CD4-positive, alpha-beta T cell treated with Interferon gamma for 1 hour (primary cell): ENCODE measurements around the gene RAB19.

Experiments
- DNase-seq: peaks from one replicate; pipeline ENCODE4 v3.0.0-alpha.2; 2020

RAB19 gene, protein sequence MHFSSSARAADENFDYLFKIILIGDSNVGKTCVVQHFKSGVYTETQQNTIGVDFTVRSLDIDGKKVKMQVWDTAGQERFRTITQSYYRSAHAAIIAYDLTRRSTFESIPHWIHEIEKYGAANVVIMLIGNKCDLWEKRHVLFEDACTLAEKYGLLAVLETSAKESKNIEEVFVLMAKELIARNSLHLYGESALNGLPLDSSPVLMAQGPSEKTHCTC

GRCh38 chr7:140403878-140404564 lies at the start of gene RAB19:
Gene RAB19 (plus strand): TSS chr7:140404058. CDS start chr7:140407647, 3,589 bp downstream.
- DNase-seq, result peak; percentile 44

DNA sequence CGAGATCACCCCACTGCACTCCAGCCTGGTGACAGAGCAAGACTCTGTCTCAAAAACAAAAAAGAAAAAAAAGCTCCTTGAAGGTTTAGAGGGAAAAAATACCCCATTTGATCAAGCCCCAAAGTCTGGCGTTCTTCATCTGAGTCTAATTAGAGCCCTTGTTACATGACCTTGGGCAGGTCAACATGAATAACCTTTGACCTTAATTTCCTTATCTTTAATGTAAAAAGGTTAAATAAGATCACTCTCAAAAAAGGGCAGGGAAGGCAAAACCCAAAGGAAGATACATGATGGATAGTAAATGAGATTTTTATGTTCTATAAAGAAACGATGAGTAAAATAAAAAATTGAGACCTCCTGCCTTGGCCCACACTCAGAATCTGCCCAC lies 45.8 kb upstream of the RAB19 start:
- no peak for DNase-seq

DNA sequence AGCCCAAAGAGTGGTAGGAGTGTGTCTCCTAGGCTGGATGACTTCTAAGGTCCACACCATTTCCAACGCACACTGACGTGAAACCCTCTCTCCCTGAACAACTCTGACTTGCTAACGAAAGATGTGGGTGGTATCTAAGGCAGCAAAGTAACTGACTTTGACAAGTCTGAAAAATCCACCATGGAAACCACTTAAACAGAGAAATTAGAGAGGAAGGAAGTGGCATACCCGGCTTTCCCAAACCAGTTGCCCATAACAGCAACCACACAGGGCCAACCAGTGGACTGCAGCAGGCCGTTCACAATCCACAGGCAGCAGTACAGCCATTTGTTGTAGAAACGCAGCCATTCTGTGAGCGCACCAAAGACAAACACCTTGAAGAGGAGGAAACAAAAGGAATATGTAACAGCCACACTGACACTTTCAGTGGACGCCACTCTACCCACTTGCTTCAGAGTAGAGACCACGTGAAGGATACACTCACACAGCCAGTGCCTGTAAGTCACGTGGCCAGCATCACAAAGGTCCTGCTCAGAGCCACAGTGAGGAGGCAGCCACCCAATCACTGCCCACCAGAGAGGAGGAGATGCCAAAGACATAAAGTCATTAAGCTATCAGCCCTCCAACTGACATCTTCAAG lies 45.3 kb upstream of the RAB19 start:
- DNase-seq, result peak; percentile 48

- no peak for DNase-seq
Observed at GRCh38 chr7:140360697-140361229, 43.1 kb upstream of the RAB19 start.

GRCh38 chr7:140364819-140365218 lies 39.0 kb upstream of the RAB19 start:
- no peak for DNase-seq

GRCh38 chr7:140367528-140367927 lies 36.3 kb upstream of the RAB19 start:
- no peak for DNase-seq

- DNase-seq, result no peak
Observed at GRCh38 chr7:140369294-140369693, 34.6 kb upstream of the RAB19 start.

- DNase-seq, result no peak
Observed at GRCh38 chr7:140375323-140375722, 28.5 kb upstream of the RAB19 start.

DNA sequence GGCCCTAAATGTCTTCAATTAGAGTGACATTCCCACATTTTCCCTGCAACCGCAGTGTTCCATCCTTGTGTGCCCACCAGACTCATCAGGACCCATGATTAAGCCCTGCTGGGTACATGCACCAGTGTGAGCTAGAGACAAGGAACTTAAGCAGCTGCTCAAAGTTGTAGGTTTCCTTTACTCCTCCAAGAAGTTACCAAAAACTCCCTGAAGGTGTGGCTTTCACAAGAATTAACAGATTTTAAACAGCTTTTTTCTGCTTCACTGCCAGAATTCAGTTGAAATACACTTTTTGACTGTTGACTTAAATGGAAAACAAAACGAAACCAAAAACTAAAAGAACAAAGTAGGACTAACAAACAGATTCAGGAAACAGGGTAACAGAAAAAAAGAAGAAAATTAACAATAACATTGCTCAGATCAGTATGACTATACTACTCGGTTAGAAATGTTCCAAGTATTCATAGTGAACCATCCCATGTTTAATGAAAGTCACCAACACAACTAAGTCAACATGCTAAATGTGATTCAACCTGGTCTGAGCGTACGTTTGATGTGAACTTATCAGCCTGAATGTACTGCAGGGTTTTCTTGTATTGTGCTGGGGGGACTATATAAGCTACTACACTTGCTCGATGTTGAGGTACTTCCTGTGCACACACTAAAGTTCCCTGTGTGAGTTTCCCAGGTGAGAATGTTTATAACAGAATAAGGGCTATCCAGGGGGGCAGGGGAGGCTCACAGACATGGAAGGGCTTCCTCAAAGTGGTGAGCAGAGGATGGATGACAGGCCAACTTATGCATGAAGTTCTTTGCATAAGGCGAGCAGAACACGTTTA lies 27.7 kb upstream of the RAB19 start:
- DNase-seq, result no peak

DNA sequence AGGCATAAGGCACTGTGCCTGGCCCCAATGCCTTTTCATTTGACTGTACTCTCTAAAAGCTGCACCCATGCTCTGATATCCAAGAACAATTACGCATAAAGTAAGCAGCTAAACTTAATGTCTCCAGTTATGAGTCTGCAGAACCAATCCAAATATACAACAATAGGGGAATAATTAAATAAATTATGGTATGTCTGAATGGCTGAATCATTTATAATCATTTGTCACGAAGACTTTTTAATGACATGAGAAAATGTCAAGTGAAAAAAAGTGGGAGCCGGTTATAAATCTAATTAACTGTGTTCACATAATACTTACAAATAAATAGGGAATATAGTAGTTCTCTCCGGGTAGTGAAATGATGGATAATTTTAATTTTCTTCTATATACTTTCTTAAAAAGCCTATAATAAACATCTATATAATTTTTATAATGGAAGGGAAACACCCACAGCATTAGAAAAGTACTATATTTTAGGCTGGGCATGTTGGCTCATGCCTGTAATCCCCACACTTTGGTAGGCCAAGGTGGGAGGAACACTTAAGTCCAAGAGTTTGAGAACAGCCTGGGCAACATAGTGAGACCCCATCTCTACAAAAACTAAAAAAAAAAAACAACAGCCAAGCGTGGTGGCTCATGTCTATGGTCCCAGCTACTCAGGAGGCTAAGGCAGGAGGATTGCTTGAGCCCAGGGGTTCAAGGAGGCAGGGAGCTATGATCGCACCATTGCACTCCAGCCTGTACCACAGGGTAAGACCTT lies 19.7 kb upstream of the RAB19 start:
- no peak for DNase-seq

DNA sequence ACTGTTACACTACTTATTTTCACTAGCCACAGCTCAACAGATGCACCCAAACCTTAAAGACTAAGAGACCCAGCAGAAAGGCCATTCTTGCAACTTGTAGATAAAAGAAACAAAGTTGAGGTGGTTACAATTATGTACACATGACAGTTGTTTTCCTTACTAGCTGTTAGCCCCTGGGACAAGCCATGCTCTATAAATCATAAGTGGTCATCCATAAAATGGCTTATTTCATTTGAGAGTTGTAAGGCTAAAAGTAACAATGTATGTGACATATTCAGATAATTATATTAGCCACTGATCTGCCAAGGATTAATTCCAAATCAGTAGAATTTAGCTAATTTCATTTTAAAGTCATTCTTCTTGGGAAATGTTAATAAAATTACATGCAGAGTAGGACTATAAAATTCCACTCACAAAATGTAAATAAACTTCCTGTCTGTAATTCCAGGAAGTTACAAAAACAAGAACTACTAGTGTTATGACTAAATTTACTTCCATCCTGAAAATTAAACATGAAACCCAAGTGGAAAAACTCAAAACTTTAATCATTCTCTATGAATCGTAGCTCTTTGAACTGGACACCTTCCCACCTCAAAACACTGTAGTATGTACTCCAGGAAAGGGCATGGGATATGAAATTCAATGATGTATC lies 18.8 kb upstream of the RAB19 start:
- DNase-seq, result no peak

DNA sequence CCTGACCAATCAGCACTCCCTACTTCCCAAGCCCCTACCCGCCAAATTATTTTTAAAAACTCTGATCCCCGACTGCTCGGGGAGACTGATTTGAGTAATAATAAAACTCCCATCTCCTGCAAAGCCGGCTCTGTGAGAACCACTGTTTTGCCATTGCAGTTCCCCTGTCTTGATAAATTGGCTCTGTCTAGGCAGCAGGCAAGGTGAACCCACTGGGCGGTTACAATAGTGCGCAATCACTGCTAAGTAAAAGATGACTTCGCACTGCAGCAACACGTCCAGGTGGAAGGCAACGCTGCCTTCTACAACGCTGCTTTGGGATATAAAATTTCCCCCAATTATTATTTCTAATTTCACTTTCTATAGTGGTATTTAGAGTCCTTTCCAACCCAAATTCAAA lies 14.4 kb upstream of the RAB19 start:
- DNase-seq, result no peak

DNA sequence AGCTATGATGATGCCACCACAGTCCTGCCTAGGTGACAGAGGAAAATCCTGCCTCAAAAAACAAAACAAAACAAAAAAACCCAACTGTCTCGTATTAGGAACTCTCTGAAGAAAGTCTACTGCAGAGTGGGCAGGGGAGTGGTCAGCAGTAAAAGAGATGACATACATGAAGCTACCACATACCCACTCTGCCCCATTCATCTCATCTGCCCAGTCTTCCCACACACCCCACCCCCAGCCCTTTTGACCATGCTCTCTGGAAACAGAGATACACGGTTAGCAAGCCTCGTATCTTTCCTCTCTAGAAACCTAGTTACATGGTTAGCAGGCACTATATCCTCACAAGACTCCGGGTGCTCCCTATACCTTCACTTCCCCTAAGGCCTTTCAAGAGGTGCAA lies 13.8 kb upstream of the RAB19 start:
- DNase-seq, result no peak

GRCh38 chr7:140390466-140391190 lies 13.2 kb upstream of the RAB19 start:
- DNase-seq, result peak; percentile 26

DNA sequence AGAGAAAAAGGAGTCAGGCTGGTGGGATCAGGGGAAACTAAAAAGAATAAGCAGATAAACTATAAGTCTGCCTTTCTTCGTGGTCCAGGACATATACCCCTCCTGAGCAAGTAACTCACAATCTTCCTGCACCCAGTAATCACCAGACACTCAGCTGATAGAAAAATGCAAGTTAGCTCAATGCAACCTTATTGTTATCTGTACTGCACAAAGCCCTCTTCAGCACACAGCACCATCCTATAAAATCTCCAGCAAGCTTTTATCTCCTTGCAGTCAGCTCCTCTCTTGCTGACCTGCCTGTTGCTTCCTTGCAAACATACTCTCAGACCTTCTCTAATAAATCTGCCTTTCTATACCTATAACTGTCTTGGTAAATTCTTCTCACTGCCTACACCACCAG lies 12.2 kb upstream of the RAB19 start:
- DNase-seq, result no peak

- DNase-seq, result no peak
Observed at GRCh38 chr7:140393756-140394306, 10.0 kb upstream of the RAB19 start.

DNA sequence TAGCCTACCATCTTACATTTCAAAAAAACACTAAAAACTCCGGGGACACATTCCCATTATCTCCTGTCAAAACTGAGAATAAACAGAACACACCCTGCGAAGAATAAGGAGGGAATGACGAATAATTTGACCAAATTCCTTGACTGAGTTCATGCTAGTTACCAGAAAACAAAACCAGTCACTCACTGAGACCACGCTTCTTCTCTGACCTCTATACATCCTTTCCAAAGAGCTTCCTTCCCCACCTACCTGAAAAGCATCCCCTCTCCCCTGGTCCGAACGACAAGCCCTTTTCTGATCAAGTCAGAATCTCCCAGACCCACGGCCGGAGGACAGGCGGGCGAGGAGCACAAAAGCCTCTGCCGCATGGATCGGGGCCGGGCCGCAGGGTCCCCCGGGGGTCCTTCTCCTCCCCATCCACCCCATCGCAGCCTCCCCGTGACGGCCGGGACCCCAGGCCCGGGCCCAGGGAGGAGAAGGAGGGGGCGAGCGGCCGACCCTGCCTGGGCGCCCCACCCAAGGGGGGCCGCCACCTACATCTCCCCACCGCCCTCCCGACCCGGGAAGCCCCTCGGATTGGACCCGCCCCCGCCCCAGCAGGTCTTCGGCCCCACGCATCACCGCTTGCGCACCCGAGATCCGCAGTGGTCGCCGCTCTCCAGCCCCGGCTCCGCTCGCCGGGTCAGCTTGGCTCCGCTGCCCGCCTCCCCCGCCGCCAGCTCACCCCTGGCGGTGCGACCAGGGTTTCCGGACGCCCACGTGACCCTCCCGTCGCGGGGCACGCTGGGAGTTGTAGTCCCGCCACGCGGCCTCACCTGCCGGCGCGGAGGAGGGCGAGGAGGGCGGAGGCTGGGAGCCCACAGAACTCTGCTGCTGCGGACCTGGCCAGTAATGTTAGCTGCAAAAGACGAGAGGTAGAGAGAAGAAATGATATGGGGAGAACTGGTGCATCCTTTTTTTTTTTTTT lies 5.8 kb upstream of the RAB19 start, which contains the start of gene SLC37A3:
TSS of gene SLC37A3 (minus strand) at position 747 of the 967 bp plus-strand sequence. CDS start 16,004 bp downstream, outside the sequence.
- peak; percentile 78 for DNase-seq

DNA sequence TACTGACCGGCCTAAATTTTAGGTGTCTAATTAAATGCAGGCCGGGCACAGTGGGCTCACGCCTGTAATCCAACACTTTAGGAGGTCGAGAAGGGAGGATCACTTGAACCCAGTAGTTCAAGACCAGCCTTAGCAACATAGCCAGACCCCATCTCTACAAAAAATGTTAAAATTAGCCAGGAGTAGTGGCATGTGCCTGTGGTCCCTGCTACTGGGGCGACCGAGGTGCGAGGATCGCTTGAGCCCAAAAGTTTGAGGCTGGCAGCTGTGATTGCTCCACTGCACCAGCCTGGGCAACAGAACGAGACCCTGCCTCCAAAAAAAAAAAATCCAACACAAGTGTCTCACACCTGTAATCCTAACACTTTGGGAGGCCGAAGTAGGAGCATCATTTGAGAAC lies 5.0 kb upstream of the RAB19 start:
- no peak for DNase-seq

DNA sequence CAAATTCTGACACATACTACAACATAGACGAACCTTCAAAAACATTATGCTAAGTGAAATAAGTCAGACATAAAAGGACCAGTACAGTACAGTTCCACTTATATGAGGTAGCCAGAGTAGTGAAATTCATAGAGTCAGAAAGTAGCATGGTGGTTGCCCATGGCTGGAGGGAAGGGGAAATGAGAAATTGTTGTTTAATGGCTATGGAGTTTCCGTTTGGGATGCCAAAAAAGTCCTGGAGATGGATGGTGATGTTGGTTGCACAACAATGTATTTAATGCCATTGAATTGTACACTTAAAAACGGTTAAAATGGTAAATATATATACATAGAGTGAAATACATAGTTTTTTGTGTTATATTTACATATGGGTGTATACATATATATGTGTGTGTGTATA lies 3.5 kb upstream of the RAB19 start:
- no peak for DNase-seq
